ENCODE measurements around the gene CEP250.

Gene CEP250

DNA sequence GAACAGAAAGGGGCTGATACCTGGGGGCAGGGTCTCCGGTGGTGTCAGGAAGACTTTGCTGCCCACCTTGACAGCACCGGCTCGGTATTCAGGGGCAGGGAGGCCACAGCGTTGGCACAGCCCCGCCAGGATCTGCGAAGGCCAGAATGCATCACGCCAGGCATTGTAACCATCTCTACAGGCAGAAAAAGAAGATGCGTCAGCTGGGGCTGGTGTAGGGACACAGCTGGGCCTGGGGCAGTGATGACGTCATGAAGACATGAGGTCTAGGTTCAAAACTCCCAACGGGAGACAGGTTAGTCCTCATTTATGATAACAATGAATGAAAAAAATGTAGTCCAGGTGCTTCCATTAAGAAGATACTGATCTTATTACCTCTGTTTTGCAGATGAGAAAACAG, 108.4 kb downstream of the CEP250 start:
- DNase-seq, result no peak

DNA sequence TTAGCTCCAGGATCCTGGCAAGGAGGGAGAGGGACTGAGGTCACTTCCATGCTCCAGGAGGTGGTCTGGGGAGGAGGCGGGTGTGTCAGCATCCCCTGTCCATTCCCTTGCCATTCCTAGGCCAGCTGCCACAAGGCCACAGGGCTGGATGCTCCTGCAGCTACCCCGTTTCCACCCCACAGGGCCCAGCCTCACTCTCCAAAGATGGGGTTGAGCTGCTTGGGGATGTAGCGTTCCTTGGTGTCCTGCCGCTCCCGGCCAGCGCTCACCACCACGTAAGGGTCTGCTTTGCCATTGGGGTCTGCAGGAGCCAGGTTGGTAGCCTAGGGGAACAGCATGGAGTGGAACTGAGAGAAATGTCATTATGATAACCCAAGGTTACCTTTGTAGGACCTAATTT, 109.5 kb downstream of the CEP250 start:
- no peak for DNase-seq

GRCh38 chr20:35568645-35569044, 113.2 kb downstream of the CEP250 start:
- no peak for DNase-seq
